KMS-11 (cell line): ENCODE measurements around the gene KANSL1.
"Not testable (repeated sequence)": the region's sequence is repeated elsewhere in the genome, so short reads cannot be mapped to it uniquely, and the experiment has no call there.

Source experiments
- H2AFZ ChIP-seq: fragments of 200-600 bp; sonication (generic); 2 replicates; pipeline ENCODE4 v1.6.1; 2016; ENCODE audit warnings: antibody characterized with exemption, mixed run types, low read depth
- H3K27ac ChIP-seq: fragments of 200-600 bp; sonication (generic); 2 replicates; pipeline ENCODE4 v1.6.1; 2016; ENCODE audit warnings: mild to moderate bottlenecking, mixed run types
- H3K27me3 ChIP-seq: fragments of 200-600 bp; sonication (generic); 2 replicates; pipeline ENCODE4 v1.6.1; 2017; ENCODE audit warnings: mild to moderate bottlenecking, low read depth, mixed run types, moderate library complexity; ENCODE audit not compliant: insufficient read depth
- H3K36me3 ChIP-seq: fragments of 200-600 bp; sonication (generic); 2 replicates; pipeline ENCODE4 v1.6.1; 2017; ENCODE audit warnings: mild to moderate bottlenecking, mixed run types; ENCODE audit not compliant: insufficient read depth
- H3K4me1 ChIP-seq: fragments of 200-600 bp; sonication (generic); 2 replicates; pipeline ENCODE4 v1.6.1; 2016; ENCODE audit warnings: mild to moderate bottlenecking, low read depth, mixed run types; ENCODE audit not compliant: poor library complexity, severe bottlenecking
- H3K4me2 ChIP-seq: fragments of 200-600 bp; sonication (generic); 2 replicates; pipeline ENCODE4 v1.7.0; 2016; ENCODE audit warnings: mild to moderate bottlenecking, mixed run types
- H3K4me3 ChIP-seq: fragments of 200-600 bp; sonication (generic); IDR thresholded peaks from 2 replicates; pipeline ENCODE4 v1.6.1; 2017; ENCODE audit warnings: low read depth, low read length, mixed read lengths; ENCODE audit not compliant: insufficient read depth
- H3K79me2 ChIP-seq: fragments of 200-600 bp; sonication (generic); 2 replicates; pipeline ENCODE4 v1.6.1; 2016; ENCODE audit warnings: low read depth, mixed run types; ENCODE audit not compliant: insufficient read depth
- H3K9ac ChIP-seq: fragments of 200-600 bp; sonication (generic); 2 replicates; pipeline ENCODE4 v1.6.1; 2016; ENCODE audit warnings: mild to moderate bottlenecking, mixed run types
- H4K20me1 ChIP-seq: fragments of 200-600 bp; sonication (generic); 2 replicates; pipeline ENCODE4 v1.6.1; 2016; ENCODE audit warnings: mild to moderate bottlenecking, mixed run types; ENCODE audit not compliant: insufficient read depth
- CTCF ChIP-seq: fragments of 200-600 bp; sonication (generic); conservative IDR thresholded peaks from 2 replicates; pipeline ENCODE4 v1.6.1; 2017; ENCODE audit warnings: low read depth, mild to moderate bottlenecking, antibody characterized with exemption, low read length, moderate library complexity, mixed read lengths

KANSL1 gene

GRCh38 chr17:46106966-46107644, 86.1 kb downstream of the KANSL1 start:
- H3K27me3 ChIP-seq: no peaks in the 10 kb centered on the region
- no peak overlapping the region for H3K27ac ChIP-seq
- peaks cover 36% of the 10 kb centered on the region for H4K20me1 ChIP-seq
- no peak overlapping the region for H3K9ac ChIP-seq
- H3K4me2 ChIP-seq: no peak overlapping the region
- no peaks in the 10 kb centered on the region for H3K36me3 ChIP-seq
- H3K4me3 ChIP-seq: no peak overlapping the region
- H2AFZ ChIP-seq: no peak overlapping the region
- no peak for TF ChIP-seq CTCF
- H3K79me2 ChIP-seq: peaks cover 99% of the 10 kb centered on the region
- peaks cover 94% of the 10 kb centered on the region for H3K4me1 ChIP-seq

GRCh38 chr17:46102806-46103205, 90.4 kb downstream of the KANSL1 start:
- not testable (repeated sequence) for H3K27me3 ChIP-seq, H3K36me3 ChIP-seq, H4K20me1 ChIP-seq, H3K4me3 ChIP-seq, H2AFZ ChIP-seq
- Histone ChIP-seq H3K4me2 (peak overlapping the region; percentile 64), H3K79me2 (peaks cover 94% of the 10 kb centered on the region), H3K9ac (peak overlapping the region; percentile 57; the same call in 1 of the 2 replicates), H3K27ac (peak overlapping the region; percentile 87), H3K4me1 (peaks cover 94% of the 10 kb centered on the region)

- H3K9ac ChIP-seq: peak overlapping the region; percentile 57; the same call in 1 of the 2 replicates
- not testable (repeated sequence) for H3K27me3 ChIP-seq, H3K36me3 ChIP-seq, H4K20me1 ChIP-seq, H2AFZ ChIP-seq, H3K4me3 ChIP-seq
- peaks cover 94% of the 10 kb centered on the region for H3K79me2 ChIP-seq
- H3K4me2 ChIP-seq: peak overlapping the region; percentile 64
- H3K4me1 ChIP-seq: peaks cover 93% of the 10 kb centered on the region
- H3K27ac ChIP-seq: peak overlapping the region; percentile 87
Measured at GRCh38 chr17:46101785-46102617, 91.2 kb downstream of the KANSL1 start.

- peak overlapping the region; percentile 64 for H3K4me2 ChIP-seq
- no peaks in the 10 kb centered on the region for H3K36me3 ChIP-seq
- peaks cover 93% of the 10 kb centered on the region for H3K79me2 ChIP-seq
- H3K27ac ChIP-seq: peak overlapping the region; percentile 87
- H3K27me3 ChIP-seq: no peaks in the 10 kb centered on the region
- no peak overlapping the region for H2AFZ ChIP-seq
- peaks cover 3% of the 10 kb centered on the region; the same call in 1 of the 2 replicates for H4K20me1 ChIP-seq
- peaks cover 82% of the 10 kb centered on the region for H3K4me1 ChIP-seq
- TF ChIP-seq CTCF: no peak
- no peak overlapping the region for H3K4me3 ChIP-seq
- H3K9ac ChIP-seq: peak overlapping the region; percentile 57; the same call in 1 of the 2 replicates
Measured at GRCh38 chr17:46100590-46100989, 92.6 kb downstream of the KANSL1 start.

- no peak overlapping the region for H3K4me3 ChIP-seq
- H3K79me2 ChIP-seq: peaks cover 93% of the 10 kb centered on the region
- no peaks in the 10 kb centered on the region for H3K27me3 ChIP-seq
- H2AFZ ChIP-seq: no peak overlapping the region
- H3K9ac ChIP-seq: peak overlapping the region; percentile 57; the same call in 1 of the 2 replicates
- H3K36me3 ChIP-seq: no peaks in the 10 kb centered on the region
- peak overlapping the region; percentile 87; the same call in 1 of the 2 replicates for H3K27ac ChIP-seq
- H4K20me1 ChIP-seq: peaks cover 3% of the 10 kb centered on the region; the same call in 1 of the 2 replicates
- no peak for TF ChIP-seq CTCF
- peak overlapping the region; percentile 64 for H3K4me2 ChIP-seq
- peaks cover 74% of the 10 kb centered on the region for H3K4me1 ChIP-seq
Measured at GRCh38 chr17:46099865-46100264, 93.4 kb downstream of the KANSL1 start.
